H1 (cell line): ENCODE data around the gene ANXA6. TPM values are rescaled to one million over a fixed set of nuclear protein-coding genes. Genes with fewer than 3 reads are reported as not detected.

Experiments
- CTCF ChIA-PET: fragments of 300-600 bp; sonication (Branson Sonifier 250); formaldehyde crosslinking; loops from one replicate; lab custom pipeline; 2021; ENCODE audit not compliant: partially characterized antibody; lab: Charles Lee
- POLR2A ChIA-PET: fragments of 300-600 bp; sonication (Branson Sonifier 250); formaldehyde crosslinking; loops from one replicate; lab custom pipeline; 2021; ENCODE audit warnings: inconsistent platforms; ENCODE audit not compliant: partially characterized antibody; lab: Charles Lee
- DNase-seq, 2 experiments: peaks; one replicate each; pipeline versions ENCODE4 v3.0.0 to v3.0.0-alpha.2; 2010 to 2022; ENCODE audit warnings: low spot score in 2 of 2, low read depth in 1 of 2, mixed read lengths in 1 of 2
- FAIRE-seq: peaks from 2 replicates; lab custom pipeline; 2011; peaks lifted over from hg19 to GRCh38; lab: Jason Lieb, UNC
- H2AFZ ChIP-seq: 2 replicates; pipeline ENCODE4 v1.8.1; 2012; ENCODE audit warnings: low read length, inconsistent platforms
- H2AK5ac ChIP-seq: 2 replicates; pipeline ENCODE4 v1.6.1; 2013; ENCODE audit warnings: low read depth, low read length
- H2BK120ac ChIP-seq: replicated peaks from 2 replicates; pipeline ENCODE3; 2013; ENCODE audit warnings: low read depth, low read length, inconsistent platforms
- H2BK12ac ChIP-seq: 2 replicates; pipeline ENCODE4 v1.6.1; 2013; ENCODE audit warnings: low read depth, low read length
- H2BK15ac ChIP-seq: 2 replicates; pipeline ENCODE4 v1.6.1; 2013; ENCODE audit warnings: low read length
- H2BK20ac ChIP-seq: 2 replicates; pipeline ENCODE4 v1.6.1; 2013; ENCODE audit warnings: low read length
- H2BK5ac ChIP-seq: 2 replicates; pipeline ENCODE4 v1.6.1; 2013; ENCODE audit warnings: low read depth, low read length
- H3K14ac ChIP-seq: 2 replicates; pipeline ENCODE4 v1.6.1; 2013; ENCODE audit warnings: inconsistent platforms; ENCODE audit not compliant: insufficient read length
- H3K18ac ChIP-seq: 2 replicates; pipeline ENCODE4 v1.6.1; 2013; ENCODE audit warnings: low read length; ENCODE audit errors: extremely low read depth
- H3K23ac ChIP-seq: 2 replicates; pipeline ENCODE4 v1.6.1; 2013; ENCODE audit warnings: inconsistent platforms; ENCODE audit not compliant: insufficient read length
- H3K23me2 ChIP-seq: 2 replicates; pipeline ENCODE4 v1.6.1; 2013; ENCODE audit warnings: low read depth, low read length
- H3K27ac ChIP-seq: 2 replicates; pipeline ENCODE4 v1.6.1; 2011; ENCODE audit warnings: low read depth, low read length, inconsistent platforms
- H3K27me3 ChIP-seq, 4 experiments: replicated peaks in 1 of 4; 1 replicate in 1 of 4; 2 replicates in 3 of 4; pipeline versions ENCODE4 v1.6.1 to v1.8.1; 2011 to 2013; ENCODE audit warnings: low read length in 3 of 4, mild to moderate bottlenecking in 3 of 4, inconsistent platforms in 2 of 4, mixed read lengths in 2 of 4, moderate library complexity in 1 of 4; ENCODE audit not compliant: control insufficient read depth in 3 of 4, insufficient read depth in 3 of 4; ENCODE audit errors: extremely low read depth in 1 of 4
- H3K36me3 ChIP-seq, 4 experiments: 2 replicates each; pipeline versions ENCODE4 v1.6.1 to v1.8.1; 2011 to 2013; ENCODE audit warnings: mild to moderate bottlenecking in 4 of 4, low read length in 3 of 4, moderate library complexity in 2 of 4, control low read depth in 1 of 4, inconsistent platforms in 1 of 4; ENCODE audit not compliant: insufficient read depth in 4 of 4, control insufficient read depth in 2 of 4
- H3K4ac ChIP-seq: replicated peaks from 2 replicates; pipeline ENCODE3; 2013; ENCODE audit warnings: low read length, low read depth, mixed read lengths, inconsistent platforms; ENCODE audit not compliant: insufficient read length
- H3K4me1 ChIP-seq, 4 experiments: replicated peaks in 1 of 4; 1 replicate in 1 of 4; 2 replicates in 3 of 4; pipeline versions ENCODE4 v1.6.1 to v1.8.1; 2011 to 2013; ENCODE audit warnings: low read length in 3 of 4, inconsistent platforms in 2 of 4, mixed read lengths in 1 of 4; ENCODE audit not compliant: insufficient read depth in 4 of 4, control insufficient read depth in 3 of 4
- H3K4me2 ChIP-seq, 2 experiments: 2 replicates each; pipeline versions ENCODE4 v1.6.1 to v1.8.1; 2011 to 2013; ENCODE audit warnings: low read depth in 2 of 2, low read length in 2 of 2, control low read depth in 1 of 2, inconsistent platforms in 1 of 2, mild to moderate bottlenecking in 1 of 2; ENCODE audit not compliant: insufficient read depth in 1 of 2
- H3K4me3 ChIP-seq, 4 experiments: fragments of 200-600, 300-600 bp in 1 of 4; sonication (generic), shearing (Covaris generic), sonication (Bioruptor Twin) in 1 of 4; 2 replicates each; pipeline versions ENCODE4 v1.5.1 to v1.8.1; 2011 to 2016; ENCODE audit warnings: low read length in 4 of 4, low read depth in 3 of 4, control low read depth in 2 of 4, inconsistent platforms in 2 of 4, mild to moderate bottlenecking in 2 of 4, mixed read lengths in 1 of 4, moderate library complexity in 1 of 4; ENCODE audit not compliant: insufficient read depth in 2 of 4; ENCODE audit errors: extremely low read depth in 1 of 4
- H3K56ac ChIP-seq: replicated peaks from 2 replicates; pipeline ENCODE3; 2013; ENCODE audit warnings: low read depth, mild to moderate bottlenecking, mixed read lengths, low read length, inconsistent platforms; ENCODE audit not compliant: insufficient read length
- H3K79me1 ChIP-seq: 2 replicates; pipeline ENCODE4 v1.6.1; 2013; ENCODE audit warnings: low read depth, low read length, control low read depth
- H3K79me2 ChIP-seq, 2 experiments: 2 replicates each; pipeline versions ENCODE4 v1.6.1 to v1.8.1; 2012 to 2013; ENCODE audit warnings: low read length in 2 of 2, mild to moderate bottlenecking in 2 of 2, inconsistent platforms in 1 of 2; ENCODE audit not compliant: insufficient read depth in 2 of 2, control insufficient read depth in 1 of 2
- H3K9ac ChIP-seq, 4 experiments: replicated peaks in 1 of 4; 1 replicate in 1 of 4; 2 replicates in 3 of 4; pipeline versions ENCODE4 v1.6.1 to v1.8.1; 2011 to 2013; ENCODE audit warnings: low read depth in 3 of 4, low read length in 3 of 4, control low read depth in 2 of 4, mild to moderate bottlenecking in 2 of 4, moderate library complexity in 2 of 4, inconsistent platforms in 1 of 4; ENCODE audit errors: extremely low read depth in 1 of 4
- H3K9me3 ChIP-seq, 2 experiments: 2 replicates each; pipeline versions ENCODE4 v1.6.1 to v1.8.1; 2012 to 2013; ENCODE audit warnings: mild to moderate bottlenecking in 2 of 2, moderate library complexity in 2 of 2, control low read depth in 1 of 2, inconsistent platforms in 1 of 2, low read depth in 1 of 2, low read length in 1 of 2, mixed read lengths in 1 of 2; ENCODE audit not compliant: insufficient read depth in 2 of 2
- H4K20me1 ChIP-seq, 2 experiments: replicated peaks in 1 of 2; 2 replicates each; pipeline versions ENCODE3 to v1.8.1; 2011 to 2013; ENCODE audit warnings: inconsistent platforms in 2 of 2, low read length in 2 of 2, mild to moderate bottlenecking in 1 of 2; ENCODE audit not compliant: insufficient read depth in 2 of 2, control insufficient read depth in 1 of 2
- H4K5ac ChIP-seq: 2 replicates; pipeline ENCODE4 v1.6.1; 2013; ENCODE audit warnings: low read length, low read depth, mixed read lengths, inconsistent platforms; ENCODE audit not compliant: insufficient read length
- H4K8ac ChIP-seq: 2 replicates; pipeline ENCODE4 v1.8.0; 2013; ENCODE audit warnings: mild to moderate bottlenecking, moderate library complexity, low read length, inconsistent platforms; ENCODE audit not compliant: insufficient read depth; ENCODE audit errors: extremely low read depth
- H4K91ac ChIP-seq: replicated peaks from 2 replicates; pipeline ENCODE3; 2013; ENCODE audit warnings: low read length, mixed read lengths, inconsistent platforms; ENCODE audit not compliant: insufficient read length
- CTBP2 ChIP-seq: IDR thresholded peaks from 2 replicates; pipeline ENCODE4 v1.7.0; 2011; ENCODE audit warnings: borderline replicate concordance, mild to moderate bottlenecking, moderate library complexity, mixed read lengths, low read length; ENCODE audit not compliant: insufficient read depth, insufficient read length
- POLR2AphosphoS5 ChIP-seq: IDR thresholded peaks from 2 replicates; pipeline ENCODE4 v1.6.1; 2011; ENCODE audit warnings: low read depth, low read length
- TAF7 ChIP-seq: optimal IDR thresholded peaks from 2 replicates; pipeline ENCODE3; 2011; ENCODE audit warnings: low read depth, mild to moderate bottlenecking, inconsistent platforms, low read length, moderate library complexity, borderline replicate concordance
- WGBS, 2 experiments: shearing (Covaris generic) in 1 of 2; methylation state at CpG; one replicate each; pipeline versions ENCODE4 v1.1.6 to v1.1.7; 2013 to 2015; ENCODE audit warnings: low lambda C conversion rate in 2 of 2, mixed read lengths in 2 of 2, inconsistent platforms in 1 of 2, low coverage in 1 of 2, missing lambda C conversion rate in 1 of 2; ENCODE audit not compliant: insufficient replicate concordance in 2 of 2, insufficient coverage in 1 of 2, insufficient read length in 1 of 2; ENCODE audit errors: extremely low coverage in 1 of 2, missing lambda C conversion rate in 1 of 2; 5-methylcytosine and 5-hydroxymethylcytosine counted together
- polyA plus RNA-seq, 7 experiments: library from polyadenylated mRNA; depleted of rRNA in 3 of 7; stranded (reverse) in 5 of 7; unstranded in 2 of 7; fragments of >200 nt in 5 of 7; fragments of 200-250 nt in 2 of 7; gene quantifications; 1 replicate in 5 of 7; 2 replicates in 1 of 7; 4 replicates in 1 of 7; pipeline versions ENCODE4 v1.2.1 to v1.2.3, GENCODE V29; 2011 to 2013; ENCODE audit warnings: missing spikeins in 2 of 7, mixed read lengths in 2 of 7
- total RNA-seq: library from RNA; stranded (reverse); fragmentation: NEBNext Ultra II Directional; extraction: Animal tissue kit (Norgen Biotek cat#: 25700); gene quantifications from 2 replicates; pipeline ENCODE4 v1.2.1, GENCODE V29; 2021
- TF ChIP-seq, protein P1 (sequence below): IDR thresholded peaks from 2 replicates; pipeline ENCODE4 v1.6.1; 2012; ENCODE audit warnings: low read length, inconsistent platforms

The ANXA6 gene
- total and polyA plus RNA-seq, 2 of the 8 experiments (the other 6 are each of a cell fraction or from before 2014, with no cell fraction given): 61.3 to 78.6 TPM

DNA sequence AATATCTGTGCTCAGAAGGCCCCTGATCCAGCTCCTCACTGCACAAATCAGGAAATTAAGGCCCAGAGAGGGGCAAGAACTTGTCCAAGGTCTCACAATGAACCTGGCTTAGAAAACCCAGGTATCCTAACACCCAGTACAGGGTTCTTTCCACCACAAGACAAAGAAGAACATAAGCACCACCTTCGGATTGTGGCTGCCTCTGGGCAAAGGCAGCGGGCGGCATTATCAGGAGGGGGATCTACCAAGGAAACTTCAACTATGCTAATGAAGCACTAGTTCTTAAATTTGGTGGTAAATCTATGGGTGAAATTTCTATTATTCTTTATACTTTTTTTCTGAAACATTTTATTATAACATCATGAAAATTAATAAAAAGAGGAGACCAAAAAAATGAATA is 17.9 kb downstream of the ANXA6 start:
- 93% methylated on average over 3 of the region's 3 CpGs; no CpG with 5 or more reads in 1 of the 2 experiments for WGBS, 2 experiments
- H3K79me1 ChIP-seq: peaks cover 2% of the 10 kb centered on the region; the same call in 1 of the 2 replicates
- H2BK120ac ChIP-seq: no peak overlapping the region
- no peak overlapping the region for H3K9ac ChIP-seq
- H3K27me3 ChIP-seq: no peaks in the 10 kb centered on the region; a peak in 1 of 7 replicates
- H3K27ac ChIP-seq: no peak overlapping the region
- H4K8ac ChIP-seq: no peak overlapping the region
- TF ChIP-seq, protein P1, sequence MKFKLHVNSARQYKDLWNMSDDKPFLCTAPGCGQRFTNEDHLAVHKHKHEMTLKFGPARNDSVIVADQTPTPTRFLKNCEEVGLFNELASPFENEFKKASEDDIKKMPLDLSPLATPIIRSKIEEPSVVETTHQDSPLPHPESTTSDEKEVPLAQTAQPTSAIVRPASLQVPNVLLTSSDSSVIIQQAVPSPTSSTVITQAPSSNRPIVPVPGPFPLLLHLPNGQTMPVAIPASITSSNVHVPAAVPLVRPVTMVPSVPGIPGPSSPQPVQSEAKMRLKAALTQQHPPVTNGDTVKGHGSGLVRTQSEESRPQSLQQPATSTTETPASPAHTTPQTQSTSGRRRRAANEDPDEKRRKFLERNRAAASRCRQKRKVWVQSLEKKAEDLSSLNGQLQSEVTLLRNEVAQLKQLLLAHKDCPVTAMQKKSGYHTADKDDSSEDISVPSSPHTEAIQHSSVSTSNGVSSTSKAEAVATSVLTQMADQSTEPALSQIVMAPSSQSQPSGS: no peak
- no peak for TF ChIP-seq CTBP2
- no peak for TF ChIP-seq POLR2AphosphoS5
- no peak for TF ChIP-seq TAF7
- TF ChIP-seq, all 59 proteins: peak for 0
- POLR2A ChIA-PET: interaction anchor here (0.8 kb wide), 1 partner anchor 11 kb away, joined by 5 read pairs; no protein-coding TSS in a partner anchor
- no peak overlapping the region for H3K4me3 ChIP-seq
- no peak overlapping the region for H3K56ac ChIP-seq
- peaks cover 0 to 6% of the 10 kb centered on the region in 2 experiments for H4K20me1 ChIP-seq
- H2BK5ac ChIP-seq: no peak overlapping the region
- H3K36me3 ChIP-seq: peaks cover 0 to 31% (median 15%) of the 10 kb centered on the region in 4 experiments; a peak in 7 of 8 replicates
- no peak overlapping the region for H3K23ac ChIP-seq
- H3K18ac ChIP-seq: no peak overlapping the region
- no peaks in the 10 kb centered on the region for H3K9me3 ChIP-seq
- H3K4ac ChIP-seq: no peak overlapping the region
- DNase-seq (no peak), FAIRE-seq (no peak)
- no peak overlapping the region for H3K4me2 ChIP-seq
- H4K5ac ChIP-seq: no peak overlapping the region
- H2AFZ ChIP-seq: no peak overlapping the region
- H4K91ac ChIP-seq: no peak overlapping the region
- no peak overlapping the region for H2BK12ac ChIP-seq
- CTCF ChIA-PET: interaction anchor here (1.0 to 39.8 kb wide), 4 partner anchors 11 to 91 kb away, joined by 4 to 810 read pairs (median 56); partner anchors contain the start of gene ANXA6
- no peaks in the 10 kb centered on the region for H3K23me2 ChIP-seq
- H2BK20ac ChIP-seq: no peak overlapping the region
- peaks cover 0 to 12% (median 7%) of the 10 kb centered on the region in 4 experiments; a peak in 5 of 7 replicates for H3K4me1 ChIP-seq
- H2BK15ac ChIP-seq: no peak overlapping the region
- H3K14ac ChIP-seq: no peak overlapping the region
- no peak overlapping the region for H2AK5ac ChIP-seq
- no peaks in the 10 kb centered on the region for H3K79me2 ChIP-seq
